GM18909 (cell line): ENCODE results near the gene MARF1.
"Not testable (repeated sequence)": the region's sequence is repeated elsewhere in the genome, so short reads cannot be mapped to it uniquely, and the experiment has no call there.

Experiments
- ATAC-seq: cut with Tn5 transposase; IDR thresholded peaks from one replicate; pipeline ENCODE4 v1.9.1; 2021; ENCODE audit warnings: mild to moderate bottlenecking; ENCODE audit not compliant: unreplicated experiment, poor library complexity

Gene MARF1

DNA sequence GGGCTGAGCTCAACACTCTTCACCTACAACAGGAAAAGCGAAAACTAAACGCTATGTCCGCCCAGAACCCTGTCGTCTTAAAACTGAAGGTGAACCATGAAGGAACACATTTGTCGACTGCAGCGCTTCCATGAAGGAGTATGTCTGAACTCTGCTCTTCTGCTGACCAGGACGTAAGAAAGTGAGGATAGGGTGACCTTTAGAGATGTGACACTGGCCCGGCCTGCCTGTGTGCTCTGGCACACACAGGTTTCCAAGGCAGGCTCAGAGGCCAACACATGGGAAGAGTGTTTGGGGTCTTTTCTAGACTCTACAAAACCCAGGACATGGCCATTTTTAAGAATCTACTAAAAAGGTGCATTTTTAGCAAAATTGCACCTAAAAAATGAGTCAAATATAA, 21.1 kb downstream of the MARF1 start:
- ATAC-seq, result no peak

- ATAC-seq, result no peak
These were observed 21.5 kb downstream of the MARF1 start for GRCh38 chr16:15621456-15621855.

DNA sequence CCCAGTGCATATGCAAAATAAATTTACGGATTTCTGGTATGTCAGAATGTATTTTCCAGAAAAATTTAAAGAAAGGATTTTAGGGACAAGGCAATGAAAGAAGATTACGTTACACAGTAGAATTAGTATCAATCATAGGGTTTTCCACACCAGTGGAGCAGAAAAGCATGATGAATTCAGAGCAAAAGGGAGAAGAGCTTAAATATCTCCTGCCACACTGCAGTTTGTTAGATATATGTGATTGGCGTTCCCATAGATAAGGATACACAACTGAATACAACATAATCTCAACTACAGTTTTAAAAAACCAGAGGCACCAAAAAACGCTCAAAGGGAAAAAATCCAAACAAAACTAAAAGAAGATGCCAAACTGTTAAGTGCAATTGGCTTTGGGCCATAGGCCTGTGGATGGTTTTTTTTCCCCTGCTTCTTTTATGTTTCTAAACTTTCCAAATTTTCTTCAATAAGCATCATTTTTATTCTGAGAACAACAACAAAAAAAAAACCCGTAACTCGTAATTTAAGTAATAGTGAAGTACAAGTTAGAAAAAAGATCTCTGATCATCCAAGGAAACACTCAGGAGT, 22.3 kb downstream of the MARF1 start:
- no peak for ATAC-seq

DNA sequence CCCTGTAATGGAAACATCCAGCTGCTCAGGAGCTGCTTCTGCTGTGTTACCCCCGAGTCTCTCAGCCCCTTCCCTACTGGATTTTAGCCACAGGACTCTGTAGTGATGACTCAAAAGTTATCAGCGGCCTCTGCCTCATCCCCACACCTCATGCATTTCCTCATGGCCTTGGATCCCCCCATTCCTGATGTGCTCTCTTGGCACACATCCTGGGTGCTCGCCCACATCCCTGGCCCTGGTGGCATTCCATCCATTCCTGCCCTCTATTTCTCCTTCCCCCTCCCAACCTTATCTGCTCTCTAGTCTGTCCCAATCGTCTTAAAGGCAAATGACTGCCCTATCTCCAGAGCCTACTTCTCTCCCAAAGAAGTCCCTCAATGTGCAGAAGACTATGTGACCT, 24.6 kb downstream of the MARF1 start:
- no peak for ATAC-seq

DNA sequence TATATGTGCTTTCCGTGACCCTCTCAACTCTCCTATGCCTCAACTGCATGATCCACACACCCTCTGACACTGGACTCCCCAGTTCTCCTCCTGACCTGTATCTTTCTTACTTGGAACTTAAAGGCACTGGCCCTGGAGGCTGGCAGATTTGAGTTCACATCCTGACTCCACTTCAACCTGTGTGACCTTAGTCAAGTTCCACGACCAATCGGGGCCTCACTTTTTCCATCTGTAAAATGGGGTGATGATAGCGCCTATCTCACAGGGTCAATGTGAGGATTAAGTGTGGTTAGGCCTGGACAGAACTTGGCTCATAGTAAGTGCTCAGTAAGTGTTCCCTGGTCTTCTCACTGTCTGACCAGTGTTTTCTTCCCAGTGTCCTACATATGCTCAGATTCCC, 25.1 kb downstream of the MARF1 start:
- ATAC-seq, result no peak

GRCh38 chr16:15616475-15617165, 26.3 kb downstream of the MARF1 start:
- no peak for ATAC-seq

GRCh38 chr16:15616012-15616411, 26.9 kb downstream of the MARF1 start:
- no peak for ATAC-seq

DNA sequence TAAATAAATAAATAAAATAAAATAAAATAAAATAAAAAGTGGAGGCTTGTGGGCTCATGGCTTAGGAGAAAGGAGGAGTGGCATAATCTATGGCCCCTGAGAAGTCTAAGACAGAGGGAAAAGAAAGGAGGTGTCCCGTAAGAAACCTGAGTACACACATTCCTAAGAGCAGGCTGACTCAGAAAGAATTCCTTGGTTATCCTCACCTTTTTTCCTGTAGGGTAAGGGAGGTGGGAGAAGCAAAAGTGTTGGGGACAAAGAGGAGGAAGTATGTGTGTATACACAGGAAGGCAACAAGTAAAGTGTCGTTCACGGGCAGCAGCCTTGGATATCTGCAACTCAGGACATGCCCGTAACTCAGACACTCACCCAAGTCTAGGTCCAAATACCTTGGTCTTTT, 29.3 kb downstream of the MARF1 start:
- no peak for ATAC-seq

GRCh38 chr16:15611610-15612009, 31.3 kb downstream of the MARF1 start:
- no peak for ATAC-seq

DNA sequence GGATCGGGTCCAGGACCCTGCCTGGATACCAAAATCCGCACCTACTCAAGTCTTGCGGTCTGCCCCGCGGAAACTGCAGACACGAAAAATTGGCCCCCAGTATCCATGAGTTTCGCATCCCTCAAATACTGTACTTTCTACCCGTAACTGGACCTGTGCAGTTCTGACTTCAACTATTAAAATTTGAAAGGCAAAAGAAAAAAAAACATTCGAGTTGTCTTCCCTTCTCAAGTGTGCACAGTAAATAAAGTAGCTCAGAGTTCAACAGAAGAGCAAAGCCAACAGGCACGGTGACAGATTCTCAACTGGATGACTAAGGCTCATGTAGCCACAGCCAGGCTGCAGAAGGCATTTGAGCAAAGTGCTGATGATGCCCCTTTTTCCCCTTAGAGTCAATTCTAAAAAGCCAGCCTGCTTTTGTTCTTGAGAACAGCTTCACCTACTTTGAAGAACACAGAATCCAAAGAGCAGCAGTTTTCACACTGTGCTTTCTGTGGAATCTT, 32.5 kb downstream of the MARF1 start:
- ATAC-seq, result no peak

GRCh38 chr16:15609286-15609649, 33.7 kb downstream of the MARF1 start:
- ATAC-seq, result no peak

DNA sequence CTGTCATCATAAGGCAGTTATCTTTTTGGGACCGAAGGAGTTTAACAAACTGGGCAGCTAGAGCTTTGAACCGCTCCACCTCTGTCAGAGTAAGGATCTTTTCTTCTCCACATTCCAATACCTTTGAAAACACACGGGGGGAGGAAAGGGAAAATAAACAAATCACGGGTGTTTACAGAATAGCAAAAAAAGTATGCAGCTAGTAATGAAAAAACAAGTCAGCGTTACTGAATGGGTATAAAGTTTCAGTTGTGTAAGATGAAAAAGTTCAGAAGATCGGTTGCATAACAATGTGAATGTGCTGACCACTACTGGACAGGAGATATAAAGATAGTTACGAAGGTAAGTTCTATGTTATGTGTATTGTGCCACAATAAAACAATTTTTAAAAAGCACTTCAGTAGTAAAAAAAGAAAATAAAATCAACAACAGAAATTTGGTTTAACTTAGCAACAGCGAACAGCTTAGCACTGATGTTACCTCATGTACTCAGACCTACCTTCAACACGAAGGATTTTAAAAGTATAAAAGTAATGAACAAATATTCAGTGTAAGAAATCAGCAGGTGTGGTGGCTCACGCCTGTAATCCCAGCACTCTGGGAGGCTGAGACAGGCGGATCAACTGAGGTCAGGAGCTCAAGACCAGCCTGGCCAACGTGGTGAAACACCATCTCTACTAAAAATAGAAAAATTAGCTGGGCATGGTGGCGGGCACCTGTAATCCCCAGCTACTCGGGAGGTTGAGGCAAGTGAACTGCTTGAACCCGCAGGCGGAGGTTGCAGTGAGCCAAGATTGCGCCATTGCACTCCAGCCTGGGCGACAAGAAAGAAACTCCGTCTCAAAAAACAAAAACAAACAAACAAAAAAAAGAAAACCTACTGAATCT, 34.3 kb downstream of the MARF1 start:
- ATAC-seq, result no peak

DNA sequence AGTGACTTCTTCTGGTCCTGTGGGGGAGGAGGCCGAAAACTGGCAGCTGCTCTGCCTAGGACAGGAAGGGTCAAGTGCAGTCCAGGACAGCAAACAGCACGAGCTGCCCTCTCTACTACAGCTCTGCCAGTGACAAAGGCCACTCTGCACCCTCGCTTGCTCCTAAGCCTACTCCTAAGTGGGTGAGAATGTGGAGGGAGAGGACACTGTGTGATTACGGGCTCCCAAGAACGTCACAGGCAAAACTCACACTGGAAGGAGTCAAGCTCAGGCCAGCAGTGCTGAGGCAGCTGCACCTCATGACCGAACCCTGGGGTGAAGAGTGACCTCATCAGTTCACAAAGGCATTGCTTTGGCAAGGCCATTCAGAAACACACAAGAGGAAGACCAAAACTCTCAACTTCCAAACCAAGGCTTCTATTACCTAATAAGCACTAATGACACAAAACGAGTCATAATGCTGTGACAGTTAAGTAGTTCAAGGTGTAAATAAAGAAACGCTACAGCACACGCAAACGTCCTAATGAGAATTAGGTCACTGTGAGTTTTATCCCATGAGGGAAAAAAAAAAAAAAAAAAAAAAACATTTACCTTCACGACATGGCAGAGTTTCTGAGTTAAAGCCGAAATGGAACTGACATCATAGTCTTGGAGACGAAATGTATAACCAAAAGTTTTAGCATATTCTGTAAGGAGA, 35.1 kb downstream of the MARF1 start:
- no peak for ATAC-seq

GRCh38 chr16:15607221-15607699, 35.7 kb downstream of the MARF1 start:
- not testable (repeated sequence) for ATAC-seq

DNA sequence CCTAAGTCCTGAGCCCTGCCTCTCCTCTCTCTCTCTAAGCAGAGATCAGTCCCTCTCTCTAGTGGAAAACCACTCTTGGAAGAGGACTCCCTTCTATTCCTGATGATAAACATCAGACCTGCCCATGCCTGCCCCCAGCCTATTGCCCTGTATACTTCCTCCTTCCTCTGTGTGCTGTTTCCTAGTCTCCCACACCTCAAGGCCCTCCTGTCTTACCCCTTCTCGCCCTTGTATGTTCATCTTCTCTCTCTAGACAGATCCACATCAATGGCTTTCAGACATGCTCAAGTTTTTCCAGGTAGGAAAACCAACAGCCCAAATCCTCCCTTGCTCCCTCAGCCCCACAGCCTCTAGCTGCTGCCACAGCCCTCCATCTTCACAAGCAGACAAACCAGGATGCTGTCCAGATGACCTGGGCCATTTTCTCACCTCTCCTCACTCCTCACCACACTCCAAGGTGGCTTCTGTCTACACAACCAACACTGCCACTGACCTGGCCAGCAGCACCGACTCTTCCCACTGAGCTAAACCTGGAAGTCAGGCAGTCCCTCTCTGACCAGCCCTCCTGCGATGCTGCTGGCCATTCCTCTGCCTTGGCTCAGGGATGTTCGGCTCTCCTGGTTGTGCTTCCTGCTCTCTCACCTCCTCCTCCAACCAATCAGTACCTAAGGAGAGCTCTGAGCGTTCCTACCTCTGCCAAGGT, 36.3 kb downstream of the MARF1 start:
- no peak for ATAC-seq

- no peak for ATAC-seq
These were observed 37.0 kb downstream of the MARF1 start for GRCh38 chr16:15605839-15606517.

- no peak for ATAC-seq
These were observed 38.2 kb downstream of the MARF1 start for GRCh38 chr16:15604460-15605440.
